Esophagus squamous epithelium (tissue), 4 donors: Measurements from ENCODE around the gene CCL18.

ENCODE experiments used
- POLR2A ChIP-seq, 4 donors: fragments of 450-650 bp; IDR thresholded peaks; one replicate each; pipeline ENCODE4 v1.6.1; 2017; ENCODE audit warnings: antibody characterized with exemption in 4 of 4, mild to moderate bottlenecking in 4 of 4, moderate library complexity in 3 of 4
- TF ChIP-seq, protein P1 (sequence below), 6 experiments: fragments of 450-650 bp in 4 of 6; fragments of 200-600 bp in 2 of 6; sonication (generic) in 2 of 6; IDR thresholded peaks; one replicate each; pipeline ENCODE4 v1.5.1; 2016 to 2019; ENCODE audit warnings: antibody characterized with exemption in 6 of 6, mild to moderate bottlenecking in 4 of 6, moderate library complexity in 4 of 6

DNA sequence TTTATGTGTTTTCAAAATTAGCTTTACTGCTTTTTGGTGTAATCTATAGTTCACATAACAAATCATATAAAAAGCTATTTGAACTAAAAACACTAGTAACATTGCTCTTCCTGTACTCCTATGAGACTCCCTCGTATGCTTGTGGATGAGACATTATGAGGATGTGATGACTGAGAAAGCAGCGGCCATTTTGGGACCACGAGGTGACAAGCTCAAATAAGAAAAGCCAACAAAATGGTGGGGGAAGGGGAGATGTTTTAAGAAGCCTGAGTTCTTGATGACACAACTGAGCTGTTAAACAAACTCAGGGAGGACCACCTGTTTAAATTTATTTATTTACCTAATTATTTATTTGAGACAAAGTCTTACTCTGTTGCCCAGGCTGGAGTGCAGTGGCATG, 4.5 kb downstream of the CCL18 start:
- TF ChIP-seq, protein P1, sequence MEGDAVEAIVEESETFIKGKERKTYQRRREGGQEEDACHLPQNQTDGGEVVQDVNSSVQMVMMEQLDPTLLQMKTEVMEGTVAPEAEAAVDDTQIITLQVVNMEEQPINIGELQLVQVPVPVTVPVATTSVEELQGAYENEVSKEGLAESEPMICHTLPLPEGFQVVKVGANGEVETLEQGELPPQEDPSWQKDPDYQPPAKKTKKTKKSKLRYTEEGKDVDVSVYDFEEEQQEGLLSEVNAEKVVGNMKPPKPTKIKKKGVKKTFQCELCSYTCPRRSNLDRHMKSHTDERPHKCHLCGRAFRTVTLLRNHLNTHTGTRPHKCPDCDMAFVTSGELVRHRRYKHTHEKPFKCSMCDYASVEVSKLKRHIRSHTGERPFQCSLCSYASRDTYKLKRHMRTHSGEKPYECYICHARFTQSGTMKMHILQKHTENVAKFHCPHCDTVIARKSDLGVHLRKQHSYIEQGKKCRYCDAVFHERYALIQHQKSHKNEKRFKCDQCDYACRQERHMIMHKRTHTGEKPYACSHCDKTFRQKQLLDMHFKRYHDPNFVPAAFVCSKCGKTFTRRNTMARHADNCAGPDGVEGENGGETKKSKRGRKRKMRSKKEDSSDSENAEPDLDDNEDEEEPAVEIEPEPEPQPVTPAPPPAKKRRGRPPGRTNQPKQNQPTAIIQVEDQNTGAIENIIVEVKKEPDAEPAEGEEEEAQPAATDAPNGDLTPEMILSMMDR (IDR thresholded peaks at IDR 0.05) = no peak
- no peak for TF ChIP-seq POLR2A (IDR thresholded peaks at IDR 0.05)
